ENCODE results near the gene TBR1. TPM values are rescaled to one million over a fixed set of nuclear protein-coding genes. Genes with fewer than 3 reads are reported as not detected.
A peak's percentile ranks its signal among the peaks of the same experiment; 100 is the strongest.

The TBR1 gene
- total and polyA plus RNA-seq, 4 donors = under 0.01 TPM; not detected in 3

- TF ChIP-seq REST (IDR thresholded peaks at IDR 0.05) = no peak
- TF ChIP-seq CTCF (IDR thresholded peaks at IDR 0.05; ENCODE audit: low read depth, low read length, missing input control) = no peak
Measured at GRCh38 chr2:161426455-161426921, 10.4 kb downstream of the TBR1 start (continued).

GRCh38 chr2:161426922-161427663 lies 11.0 kb downstream of the TBR1 start:
- WGBS = 8% methylated on average over 54 of the region's 54 CpGs
- Histone ChIP-seq H3K27me3 (ENCODE audit: control insufficient read depth in 4 of 4, insufficient read depth in 4 of 4, low read length in 3 of 4) (peaks cover 11 to 37% (median 24%) of the 10 kb centered on the region in 4 donors), H3K36me3 (ENCODE audit: control insufficient read depth in 4 of 4, insufficient read depth in 3 of 4, low read depth in 1 of 4, low read length in 3 of 4) (no peaks in the 10 kb centered on the region), H3K9me3 (ENCODE audit: control insufficient read depth in 4 of 4, low read length in 3 of 4) (peaks cover 1 to 19% (median 3%) of the 10 kb centered on the region in 4 donors), H3K4me3 (ENCODE audit: low read depth in 1 of 3, low read length in 3 of 3) (peak overlapping the region in 1 of 3 donors; percentile 20), H3K9ac (ENCODE audit: low read depth in 1 of 2, low read length in 2 of 2) (no peak overlapping the region), H3K4me1 (ENCODE audit: control insufficient read depth in 4 of 4, insufficient read depth in 4 of 4, low read length in 3 of 4) (peaks cover 5 to 10% (median 8%) of the 10 kb centered on the region in 4 donors), H3K27ac (ENCODE audit: low read depth in 1 of 2, low read length in 2 of 2) (no peak overlapping the region)
- DNase-seq (ENCODE audit: low spot score) = no peak
- TF ChIP-seq JUND (IDR thresholded peaks at IDR 0.05) (no peak), ATF3 (IDR thresholded peaks at IDR 0.05) (no peak), ZBTB33 (IDR thresholded peaks at IDR 0.05) (no peak), HNF4A (conservative IDR thresholded peaks at IDR 0.05) (no peak)

GRCh38 chr2:161427664-161428587 lies 11.8 kb downstream of the TBR1 start:
- H3K4me3 ChIP-seq (ENCODE audit: low read depth in 1 of 3, low read length in 3 of 3) = peak overlapping the region in 1 of 3 donors; percentile 5
- no peak overlapping the region for H3K9ac ChIP-seq (ENCODE audit: low read depth in 1 of 2, low read length in 2 of 2)
- WGBS = 25% methylated on average over 64 of the region's 64 CpGs
- no peak overlapping the region for H3K27ac ChIP-seq (ENCODE audit: low read depth in 1 of 2, low read length in 2 of 2)
- peaks cover 5 to 10% (median 8%) of the 10 kb centered on the region in 4 donors for H3K4me1 ChIP-seq (ENCODE audit: control insufficient read depth in 4 of 4, insufficient read depth in 4 of 4, low read length in 3 of 4)
- no peak for DNase-seq (ENCODE audit: low spot score)
- H3K9me3 ChIP-seq (ENCODE audit: control insufficient read depth in 4 of 4, low read length in 3 of 4) = peaks cover 1 to 19% (median 3%) of the 10 kb centered on the region in 4 donors
- H3K27me3 ChIP-seq (ENCODE audit: control insufficient read depth in 4 of 4, insufficient read depth in 4 of 4, low read length in 3 of 4) = peaks cover 10 to 32% (median 21%) of the 10 kb centered on the region in 4 donors
- TF ChIP-seq REST (IDR thresholded peaks at IDR 0.05) = no peak
- no peak for TF ChIP-seq YY1 (IDR thresholded peaks at IDR 0.05)
- no peak for TF ChIP-seq FOXA1 (IDR thresholded peaks at IDR 0.05)
- TF ChIP-seq RXRA (IDR thresholded peaks at IDR 0.05) = no peak
- H3K36me3 ChIP-seq (ENCODE audit: control insufficient read depth in 4 of 4, insufficient read depth in 3 of 4, low read depth in 1 of 4, low read length in 3 of 4) = no peaks in the 10 kb centered on the region

Measured in liver (tissue), 9 donors.